Head of caudate nucleus (tissue), 42 donors: ENCODE measurements around the gene CDK5R1.

Source experiments
- DNase-seq, 42 donors: peaks; one replicate each; pipeline versions ENCODE4 v3.0.0 to v3.0.0-alpha.2; 2020 to 2021; ENCODE audit warnings: mixed read lengths in 7 of 42
- intact Hi-C: fragments of 100-400 bp; cut with DNase I; formaldehyde crosslinking; loops from one replicate; pipeline ENCODE4 v1.15.0; 2022

Gene CDK5R1

GRCh38 chr17:32464374-32464773 lies 22.4 kb upstream of the CDK5R1 start:
- intact Hi-C loops, result no loop called here
- DNase-seq, result no peak

- no peak for DNase-seq
- intact Hi-C loops, result no loop called here
These were observed 18.8 kb upstream of the CDK5R1 start for GRCh38 chr17:32467949-32468348.

- intact Hi-C loops, result no loop called here
- peak in 1 of 42 donors; percentile 56 for DNase-seq
These were observed 16.2 kb upstream of the CDK5R1 start for GRCh38 chr17:32470405-32471167.

GRCh38 chr17:32471652-32472051 lies 15.1 kb upstream of the CDK5R1 start:
- intact Hi-C loops, result no loop called here
- DNase-seq, result peak in 3 of 42 donors; percentile 17 to 28 (median 17)

GRCh38 chr17:32475258-32475657 lies 11.5 kb upstream of the CDK5R1 start:
- intact Hi-C loops, result no loop called here
- no peak for DNase-seq

- no peak for DNase-seq
- intact Hi-C loops, result no loop called here
These were observed 9.6 kb upstream of the CDK5R1 start for GRCh38 chr17:32477220-32477619.

- DNase-seq, result no peak
- intact Hi-C loops, result no loop called here
These were observed 7.6 kb upstream of the CDK5R1 start for GRCh38 chr17:32479074-32479617.

- intact Hi-C loops, result loop anchor here (5.0 to 10.0 kb wide), 2 partner anchors 174 to 276 kb away; no protein-coding TSS in a partner anchor
- DNase-seq, result no peak
These were observed 5.6 kb upstream of the CDK5R1 start for GRCh38 chr17:32481193-32481592.

- intact Hi-C loops, result loop anchor here (5.0 to 10.0 kb wide), 2 partner anchors 172 to 275 kb away; no protein-coding TSS in a partner anchor
- DNase-seq, result no peak
These were observed 4.0 kb upstream of the CDK5R1 start for GRCh38 chr17:32482568-32483320.

- intact Hi-C loops, result loop anchor here (5.0 to 10.0 kb wide), 2 partner anchors 171 to 274 kb away; no protein-coding TSS in a partner anchor
- DNase-seq, result peak; percentile 61 to 94 (median 82)
These were observed 3.3 kb upstream of the CDK5R1 start for GRCh38 chr17:32483451-32484019.

GRCh38 chr17:32484041-32484461 lies 2.7 kb upstream of the CDK5R1 start:
- DNase-seq, result peak in 6 of 42 donors; percentile 9 to 55 (median 28)
- intact Hi-C loops, result loop anchor here (5.0 to 10.0 kb wide), 2 partner anchors 171 to 273 kb away; no protein-coding TSS in a partner anchor

- intact Hi-C loops, result loop anchor here (5.0 to 10.0 kb wide), 3 partner anchors 143 to 273 kb away; no protein-coding TSS in a partner anchor
- no peak for DNase-seq
These were observed 2.2 kb upstream of the CDK5R1 start for GRCh38 chr17:32484628-32485027.

- intact Hi-C loops, result loop anchor here (2.0 to 10.0 kb wide), 3 partner anchors 142 to 391 kb away; partner anchors contain the start of gene MYO1D
- DNase-seq, result no peak
These were observed 1.3 kb upstream of the CDK5R1 start for GRCh38 chr17:32485261-32486110.

GRCh38 chr17:32486111-32486700 lies 587 bp upstream of the CDK5R1 start:
- intact Hi-C loops, result loop anchor here (2.0 to 10.0 kb wide), 3 partner anchors 141 to 391 kb away; partner anchors contain the start of gene MYO1D
- DNase-seq, result peak; percentile 53 to 95 (median 89)

- DNase-seq, result peak in 24 of 42 donors; percentile 30 to 67 (median 51)
- intact Hi-C loops, result loop anchor here (2.0 to 10.0 kb wide), 3 partner anchors 140 to 389 kb away; partner anchors contain the start of gene MYO1D
These were observed 832 bp downstream of the CDK5R1 start for GRCh38 chr17:32487473-32488176.

GRCh38 chr17:32488177-32488542 lies 1.4 kb downstream of the CDK5R1 start:
- DNase-seq, result peak in 3 of 42 donors; percentile 10 to 46 (median 11)
- intact Hi-C loops, result loop anchor here (5.0 to 10.0 kb wide), 2 partner anchors 139 to 167 kb away; no protein-coding TSS in a partner anchor
